NCI-H2107 treated with DMSO at 0.1 percent for 48 hours (cell line): ENCODE results near the gene ZNF326.

Experiments
- DNase-seq: peaks from one replicate; lab custom pipeline; 2025; ENCODE audit not compliant: unreplicated experiment; lab: John Stamatoyannopoulos, UW

The ZNF326 gene, protein sequence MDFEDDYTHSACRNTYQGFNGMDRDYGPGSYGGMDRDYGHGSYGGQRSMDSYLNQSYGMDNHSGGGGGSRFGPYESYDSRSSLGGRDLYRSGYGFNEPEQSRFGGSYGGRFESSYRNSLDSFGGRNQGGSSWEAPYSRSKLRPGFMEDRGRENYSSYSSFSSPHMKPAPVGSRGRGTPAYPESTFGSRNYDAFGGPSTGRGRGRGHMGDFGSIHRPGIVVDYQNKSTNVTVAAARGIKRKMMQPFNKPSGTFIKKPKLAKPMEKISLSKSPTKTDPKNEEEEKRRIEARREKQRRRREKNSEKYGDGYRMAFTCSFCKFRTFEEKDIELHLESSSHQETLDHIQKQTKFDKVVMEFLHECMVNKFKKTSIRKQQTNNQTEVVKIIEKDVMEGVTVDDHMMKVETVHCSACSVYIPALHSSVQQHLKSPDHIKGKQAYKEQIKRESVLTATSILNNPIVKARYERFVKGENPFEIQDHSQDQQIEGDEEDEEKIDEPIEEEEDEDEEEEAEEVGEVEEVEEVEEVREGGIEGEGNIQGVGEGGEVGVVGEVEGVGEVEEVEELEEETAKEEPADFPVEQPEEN

DNA sequence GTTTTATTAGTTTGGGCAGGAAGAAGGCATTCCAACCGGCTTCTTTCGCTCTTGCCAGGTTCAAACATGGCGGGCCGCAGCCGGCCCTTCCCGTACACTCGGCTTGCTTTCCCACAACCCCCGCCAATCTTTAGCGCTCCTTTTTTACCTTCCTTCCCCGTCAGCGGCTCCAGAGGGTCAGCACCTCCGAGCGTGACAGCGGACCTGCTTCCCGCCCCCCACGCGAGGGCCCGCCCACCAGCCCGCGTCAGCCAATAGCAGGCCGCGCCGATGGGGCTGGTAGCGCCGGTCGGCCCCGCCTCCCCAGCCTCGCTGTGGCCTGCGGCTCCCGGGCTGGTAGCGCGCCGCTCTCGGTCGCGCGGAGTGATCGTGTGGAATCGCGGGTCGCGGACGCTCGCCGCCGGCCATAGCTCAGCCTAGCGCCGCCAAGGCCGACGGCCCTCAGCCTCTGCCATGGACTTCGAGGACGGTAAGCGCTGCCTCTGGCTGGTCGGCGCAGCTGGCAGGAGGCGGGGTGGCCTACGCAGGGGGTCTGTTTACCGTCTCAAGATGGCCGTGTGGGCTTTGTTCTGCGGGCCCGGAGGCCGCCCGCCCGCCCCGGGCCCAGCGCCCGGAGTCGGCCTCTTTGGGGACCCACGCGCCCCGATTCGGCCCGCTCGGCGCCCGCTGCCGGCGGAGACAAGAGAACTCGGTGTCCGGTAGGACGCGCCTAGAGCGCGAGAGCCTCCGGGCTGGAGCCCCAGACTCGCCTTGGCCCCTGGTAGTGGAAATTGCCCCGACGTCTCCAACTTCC is at the start of gene ZNF326:
ZNF326 (plus strand) TSS at position 306 of the 793 bp plus-strand sequence; CDS start at position 454, 148 bp downstream.
- peak; percentile 94 for DNase-seq

DNA sequence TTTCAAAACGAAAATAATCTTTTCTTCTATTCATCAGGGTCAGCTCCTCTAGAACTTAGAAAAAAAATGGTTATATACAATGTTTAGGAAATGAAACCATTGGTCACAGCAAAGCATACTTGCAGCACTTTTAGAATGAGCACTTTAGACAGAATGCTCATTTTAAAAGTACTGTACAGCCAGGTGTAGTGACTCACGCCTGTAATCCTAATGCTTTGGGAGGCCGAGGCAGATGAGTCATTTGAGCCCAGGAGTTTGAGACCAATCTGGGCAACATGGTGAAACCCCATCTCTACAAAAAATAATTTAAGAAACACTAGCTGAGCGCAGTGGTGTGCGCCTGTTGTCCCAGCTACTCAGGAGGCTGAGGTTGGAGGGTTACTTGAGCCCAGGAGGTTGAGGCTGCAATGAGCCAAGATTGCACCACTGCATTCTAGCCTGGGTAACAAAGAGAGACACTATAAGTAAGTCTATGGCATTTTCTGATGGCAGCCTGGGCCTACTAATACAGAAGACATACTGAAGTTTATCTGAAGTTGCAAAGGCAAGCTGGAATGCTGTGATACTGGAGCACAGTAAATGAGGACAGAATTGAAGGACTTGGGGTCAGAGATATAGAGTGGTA is 48.9 kb upstream of the ZNF326 start:
- no peak for DNase-seq

DNA sequence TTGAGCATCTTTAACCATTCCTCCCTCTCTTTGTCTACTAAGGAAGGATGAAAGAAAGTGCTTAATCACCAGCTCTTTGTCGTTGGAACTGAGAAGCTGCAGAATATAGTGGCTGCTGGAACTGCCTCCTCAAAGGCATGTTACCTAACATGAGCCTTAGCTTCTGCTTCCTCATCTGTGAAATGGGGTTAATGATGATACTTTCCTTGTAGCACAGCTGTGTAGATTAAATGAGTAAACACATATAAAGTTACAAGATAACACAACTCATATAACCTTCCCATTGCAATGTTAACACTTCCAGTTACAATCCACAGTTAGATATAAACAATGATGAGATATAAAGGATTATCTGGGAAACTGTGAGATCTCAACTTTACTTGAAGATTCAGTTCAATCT is 48.4 kb upstream of the ZNF326 start:
- DNase-seq: no peak

DNA sequence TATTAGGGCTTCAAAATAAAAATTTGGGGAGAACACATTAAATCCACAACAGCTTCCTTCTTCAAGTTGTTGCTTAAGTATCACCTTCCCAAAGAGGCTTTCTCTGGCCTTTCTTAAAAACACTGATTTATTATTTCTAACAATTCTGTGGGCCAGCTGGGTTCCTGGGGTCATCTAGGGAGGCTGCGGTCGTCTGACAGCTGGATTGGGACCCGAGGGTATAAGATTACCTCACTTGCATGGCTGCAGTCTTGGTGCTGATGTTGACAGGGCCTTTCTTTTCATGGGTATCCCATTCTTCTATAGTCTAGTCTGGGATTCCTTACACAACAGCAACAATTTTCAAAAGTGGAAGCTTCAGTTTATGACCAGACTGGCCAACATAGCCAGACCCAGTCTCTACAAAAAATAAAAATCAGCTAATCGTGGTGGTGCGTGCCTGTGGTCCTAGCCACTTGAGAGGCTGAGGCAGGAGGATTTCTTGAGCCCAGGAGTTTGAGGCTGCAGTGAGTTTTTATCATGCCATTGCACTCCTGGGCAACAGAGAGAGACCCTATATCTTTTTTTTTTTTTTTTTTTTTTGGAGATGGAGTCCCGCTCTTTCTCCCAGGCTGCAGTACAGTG is 46.1 kb upstream of the ZNF326 start:
- DNase-seq: no peak

DNA sequence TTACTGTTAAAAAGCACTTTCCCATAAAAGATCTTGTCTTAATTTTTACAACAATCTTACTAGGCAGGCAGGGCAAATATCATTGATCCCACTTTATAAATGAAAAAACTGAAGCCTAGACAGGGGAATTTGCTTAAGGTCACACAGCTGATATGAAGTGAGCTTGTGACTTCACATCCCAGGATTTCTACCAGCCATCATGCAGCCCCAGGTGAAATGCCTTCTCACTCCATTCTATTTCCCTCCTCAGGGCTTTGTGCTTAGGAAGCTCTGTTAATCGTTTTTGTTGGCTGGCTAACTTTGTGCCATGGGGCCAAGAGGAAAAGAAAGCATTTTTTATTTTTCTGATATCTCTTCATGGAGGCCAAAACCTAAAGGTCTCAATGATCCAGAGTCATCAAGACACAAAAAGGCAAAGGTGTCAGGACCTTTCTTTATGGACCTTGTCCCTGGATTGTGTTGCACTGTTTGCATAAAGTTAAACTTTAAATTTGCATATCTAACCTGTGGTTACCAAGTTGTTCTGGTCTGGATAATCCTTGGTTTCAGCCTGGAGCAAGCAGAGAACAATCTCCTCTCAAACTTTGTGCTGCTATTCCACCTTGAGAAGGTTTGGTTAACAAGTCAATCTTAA is 44.8 kb upstream of the ZNF326 start:
- no peak for DNase-seq

DNA sequence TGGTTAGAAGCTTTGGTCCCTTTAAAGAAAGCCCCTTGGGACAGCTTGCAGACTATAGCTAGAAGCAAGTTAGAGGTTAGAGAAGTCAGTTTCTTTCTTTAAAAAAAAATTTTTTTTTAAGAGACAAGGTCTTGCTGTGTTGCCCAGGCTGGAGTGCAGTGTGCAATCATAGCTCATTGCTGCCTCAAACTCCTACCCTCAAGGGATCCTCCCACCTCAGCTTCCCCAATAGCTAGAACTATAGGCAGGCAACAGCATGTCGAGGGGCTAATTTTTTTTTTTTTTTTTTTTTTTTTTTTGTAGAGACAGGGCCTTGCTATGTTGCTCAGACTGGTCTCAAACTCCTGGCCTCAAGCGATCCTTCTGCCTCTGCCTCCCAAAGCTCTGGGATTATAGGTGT is 44.2 kb upstream of the ZNF326 start:
- DNase-seq: no peak

DNA sequence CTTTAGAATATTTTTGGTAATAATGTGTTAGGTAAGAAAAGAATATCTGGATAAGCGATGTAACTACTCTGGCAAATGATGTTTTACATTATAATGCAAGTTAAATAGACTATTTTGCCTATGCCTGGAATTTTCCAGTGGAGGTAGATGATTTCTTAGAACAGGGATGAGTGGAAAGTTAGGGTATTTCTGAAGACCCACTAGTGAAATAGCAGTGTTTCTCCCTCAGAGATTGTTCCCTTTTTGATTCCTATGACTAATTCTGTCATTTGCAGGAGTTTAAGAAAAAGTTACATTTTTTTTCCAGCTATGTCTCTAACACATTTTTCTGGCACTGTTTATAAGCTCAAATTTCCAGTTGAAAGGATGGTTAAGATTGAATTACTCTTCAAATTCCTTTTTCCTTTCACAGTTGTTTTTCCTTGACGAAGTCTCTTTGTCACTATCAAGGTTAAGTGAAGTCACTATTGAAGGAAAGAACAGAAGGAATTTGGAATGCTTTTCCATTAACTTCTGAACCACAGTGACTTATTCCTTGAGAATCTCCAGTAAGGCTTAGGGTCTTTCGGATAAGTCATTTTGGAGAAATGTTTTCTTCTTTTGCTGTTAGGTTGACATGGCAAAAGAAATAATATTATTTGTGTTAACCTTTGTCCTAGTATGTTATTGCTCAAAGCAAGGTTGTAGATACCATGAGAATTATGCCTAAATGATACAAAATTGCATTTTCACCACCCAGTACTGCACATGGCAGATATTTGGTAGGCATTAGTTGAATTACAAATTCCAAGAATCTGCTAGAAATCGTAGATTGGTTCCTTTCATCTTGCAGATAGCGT is 42.9 kb upstream of the ZNF326 start:
- DNase-seq: no peak

DNA sequence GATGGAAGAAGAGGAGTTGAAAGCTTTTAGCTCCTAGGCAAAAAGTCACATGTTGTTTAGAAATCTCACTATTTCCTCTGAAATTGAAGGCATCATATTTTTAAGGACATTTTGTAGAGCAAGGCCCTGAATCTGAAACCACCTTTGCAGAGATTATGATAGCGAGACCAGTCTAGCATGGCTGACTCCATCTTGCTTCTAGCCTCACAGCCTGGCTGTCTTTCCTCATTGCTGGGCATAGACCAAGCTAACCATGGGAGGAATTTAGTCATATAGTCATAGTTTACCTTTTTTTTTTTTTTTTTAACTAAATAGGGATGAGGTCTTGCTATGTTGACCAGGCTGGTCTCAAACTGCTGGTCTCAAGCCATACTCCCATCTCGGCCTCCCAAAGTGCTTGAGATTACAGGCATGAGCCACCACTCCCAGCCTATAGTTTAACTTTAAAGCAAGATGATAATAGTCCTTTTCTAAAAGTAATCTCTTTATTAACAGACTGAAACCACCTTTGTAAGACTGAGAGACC is 42.2 kb upstream of the ZNF326 start:
- DNase-seq: no peak

DNA sequence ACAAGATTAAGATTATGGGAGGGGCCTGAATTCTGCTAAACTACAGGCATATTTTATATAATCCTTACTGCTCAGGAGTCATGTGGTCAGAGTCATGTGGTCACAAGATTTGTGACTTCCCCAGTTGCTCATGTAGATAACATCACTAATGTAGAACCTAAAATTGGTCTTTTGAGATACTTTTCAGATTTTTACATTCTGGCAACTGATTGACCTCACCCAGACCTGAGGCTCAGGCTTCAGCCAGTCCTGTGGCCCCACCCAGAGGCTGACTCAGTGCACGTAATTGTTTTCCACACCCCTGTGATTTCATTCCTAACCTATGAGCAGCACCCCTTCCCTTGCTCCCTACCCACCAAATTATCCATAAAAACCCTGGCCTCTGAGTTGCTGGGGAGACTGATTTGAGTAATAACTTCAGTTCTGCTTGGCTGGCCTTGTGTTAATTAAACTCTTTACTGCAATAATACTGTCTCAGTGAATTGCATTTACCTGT is 41.7 kb upstream of the ZNF326 start:
- no peak for DNase-seq

DNA sequence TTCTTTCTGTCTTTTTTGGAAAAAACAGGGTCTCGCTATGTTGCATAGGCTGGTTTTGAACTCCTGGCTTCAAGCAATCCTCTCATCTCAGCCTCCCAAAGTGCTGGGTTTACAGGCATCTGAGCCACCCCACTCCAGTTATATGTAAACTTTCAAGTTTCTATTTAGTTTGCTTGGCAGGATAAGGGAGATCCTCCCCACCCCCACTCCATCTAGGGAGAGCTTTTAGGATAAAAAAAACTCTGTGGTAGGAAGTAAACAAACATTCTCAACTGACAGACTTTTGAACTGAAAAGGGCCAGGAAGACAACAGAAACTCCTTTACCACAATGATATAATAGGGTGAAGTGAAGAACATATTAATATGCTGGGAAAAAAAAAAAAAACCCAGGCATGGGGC is 41.0 kb upstream of the ZNF326 start:
- no peak for DNase-seq

DNA sequence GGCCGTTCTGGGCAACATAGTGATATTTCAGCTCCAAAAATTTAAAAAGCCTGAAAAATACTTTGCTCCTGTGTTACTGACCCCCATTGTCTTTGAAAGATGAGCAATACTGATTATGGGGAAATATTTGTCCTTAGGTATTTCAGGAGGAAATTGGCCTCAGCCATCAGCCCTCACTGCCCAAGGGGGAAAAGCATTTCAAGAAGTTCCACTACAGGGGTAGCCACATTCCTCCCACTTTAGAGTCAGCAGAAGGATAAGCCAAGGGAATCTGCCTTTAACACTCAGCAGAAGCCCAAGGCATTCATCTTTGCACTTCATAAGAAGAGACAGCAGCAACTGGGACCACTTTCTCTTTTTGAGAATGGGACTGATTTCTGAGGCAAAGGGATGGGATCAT is 40.5 kb upstream of the ZNF326 start:
- no peak for DNase-seq

DNA sequence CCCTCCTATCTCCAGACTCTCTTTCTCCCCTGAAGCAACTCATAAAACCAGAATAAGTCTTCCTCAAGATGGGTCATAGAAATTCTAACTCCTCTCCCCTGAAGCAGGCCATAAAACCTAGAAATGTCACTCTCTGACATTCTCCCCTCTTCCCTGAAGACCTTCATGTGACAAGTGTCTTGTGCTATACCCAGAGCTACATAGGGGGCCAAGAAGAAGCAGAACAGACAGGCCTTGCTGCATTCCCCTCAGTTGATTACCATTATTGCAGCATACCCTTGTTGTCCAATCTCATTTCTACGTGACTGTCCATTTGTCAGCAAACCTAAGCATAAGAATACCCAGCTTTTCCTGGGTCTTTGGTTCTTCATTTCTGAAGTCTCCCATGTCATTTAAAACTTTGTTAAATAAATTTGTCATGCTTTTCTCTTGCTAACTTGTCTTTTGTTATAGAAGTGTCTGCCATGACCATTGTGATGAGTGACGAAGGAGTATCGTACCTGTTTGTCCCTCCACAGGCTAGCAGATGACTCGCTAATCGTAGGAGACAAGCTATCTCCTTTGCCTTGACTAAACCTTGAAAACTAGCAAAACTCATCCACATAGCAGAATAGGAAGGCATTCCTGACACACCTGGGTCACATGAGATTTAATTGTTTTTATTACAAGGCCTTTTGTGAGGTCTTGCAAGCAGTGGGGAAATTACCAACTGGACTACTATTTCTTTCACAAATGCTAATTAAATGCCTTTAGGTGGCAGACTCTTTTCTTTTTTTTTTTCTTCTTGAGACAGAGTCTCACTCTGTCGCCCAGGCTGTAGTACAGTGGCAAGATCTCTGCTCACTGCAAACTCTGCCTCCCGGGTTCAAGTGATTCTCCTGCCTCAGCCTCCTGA is 39.4 kb upstream of the ZNF326 start:
- DNase-seq: no peak

DNA sequence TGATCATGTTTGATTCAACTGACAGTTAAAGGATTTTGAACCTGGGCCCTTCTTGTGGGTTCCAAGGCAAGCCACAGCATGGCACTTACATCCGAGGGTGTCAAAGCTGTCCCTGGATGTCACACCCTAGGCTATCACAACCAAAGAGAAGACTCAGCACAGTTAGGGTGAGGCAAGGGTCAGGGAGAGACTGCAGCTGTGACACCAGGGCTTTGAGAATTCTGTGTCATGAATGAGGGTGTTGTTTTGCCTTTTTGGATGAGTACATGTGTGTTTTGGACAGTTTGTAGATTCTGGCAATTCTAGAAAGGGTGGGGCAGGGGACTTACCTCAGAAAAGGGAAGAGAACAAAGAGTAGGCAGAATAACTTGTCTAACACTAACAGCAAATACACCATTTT is 37.8 kb upstream of the ZNF326 start:
- no peak for DNase-seq

DNA sequence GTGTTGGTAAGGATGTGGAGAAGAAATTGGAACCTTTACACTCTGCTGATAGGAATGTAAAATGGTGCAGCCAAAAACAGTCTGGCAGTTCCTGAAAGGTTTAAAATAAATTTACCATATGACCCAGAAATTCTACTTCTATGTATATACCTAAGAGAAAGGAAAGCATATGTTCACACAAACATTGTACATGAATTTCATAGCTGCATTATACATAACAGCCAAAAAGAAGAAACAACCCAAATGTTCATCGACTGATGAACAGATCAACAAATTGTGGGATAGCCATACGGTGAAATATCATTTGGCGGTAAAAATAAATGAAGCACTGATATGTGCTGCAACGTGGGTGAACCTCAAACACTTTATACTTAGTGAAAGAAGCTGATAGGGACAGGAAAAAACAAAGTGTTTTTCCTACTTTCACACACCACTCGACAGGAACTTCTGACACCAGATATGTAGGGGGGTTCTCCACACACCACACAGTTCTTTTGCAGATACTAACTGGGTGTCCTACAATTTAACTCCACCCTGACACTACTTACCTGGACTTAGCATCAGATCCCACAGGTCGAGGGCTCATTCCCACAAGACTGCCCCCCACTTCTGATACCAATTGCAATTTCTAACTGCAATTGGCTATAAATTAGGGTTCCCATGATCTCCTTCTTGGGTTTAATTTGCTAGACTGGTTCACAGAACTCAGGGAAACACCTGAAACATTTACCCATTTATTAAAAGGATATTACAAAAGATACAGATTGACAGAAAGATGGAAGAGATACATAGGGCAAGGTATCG is 35.9 kb upstream of the ZNF326 start:
- DNase-seq: no peak

DNA sequence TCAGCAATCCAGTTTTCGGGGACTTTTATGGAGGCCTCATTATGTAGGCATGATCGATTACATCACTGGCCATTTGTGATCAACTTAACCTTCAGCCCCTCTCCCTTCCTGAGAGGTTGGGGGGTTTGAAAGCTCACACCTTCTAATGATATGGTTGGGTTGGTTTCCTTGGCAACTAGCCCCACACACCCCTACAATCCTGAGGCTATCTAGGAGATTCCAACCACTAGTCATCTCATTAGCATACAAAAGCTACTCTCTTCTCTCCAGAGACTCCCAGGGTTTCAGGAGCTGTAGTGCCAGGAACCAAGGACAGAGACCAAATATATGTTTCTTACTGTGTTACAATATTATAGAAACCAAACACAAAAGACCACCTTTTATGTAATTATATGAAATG is 35.2 kb upstream of the ZNF326 start:
- no peak for DNase-seq

DNA sequence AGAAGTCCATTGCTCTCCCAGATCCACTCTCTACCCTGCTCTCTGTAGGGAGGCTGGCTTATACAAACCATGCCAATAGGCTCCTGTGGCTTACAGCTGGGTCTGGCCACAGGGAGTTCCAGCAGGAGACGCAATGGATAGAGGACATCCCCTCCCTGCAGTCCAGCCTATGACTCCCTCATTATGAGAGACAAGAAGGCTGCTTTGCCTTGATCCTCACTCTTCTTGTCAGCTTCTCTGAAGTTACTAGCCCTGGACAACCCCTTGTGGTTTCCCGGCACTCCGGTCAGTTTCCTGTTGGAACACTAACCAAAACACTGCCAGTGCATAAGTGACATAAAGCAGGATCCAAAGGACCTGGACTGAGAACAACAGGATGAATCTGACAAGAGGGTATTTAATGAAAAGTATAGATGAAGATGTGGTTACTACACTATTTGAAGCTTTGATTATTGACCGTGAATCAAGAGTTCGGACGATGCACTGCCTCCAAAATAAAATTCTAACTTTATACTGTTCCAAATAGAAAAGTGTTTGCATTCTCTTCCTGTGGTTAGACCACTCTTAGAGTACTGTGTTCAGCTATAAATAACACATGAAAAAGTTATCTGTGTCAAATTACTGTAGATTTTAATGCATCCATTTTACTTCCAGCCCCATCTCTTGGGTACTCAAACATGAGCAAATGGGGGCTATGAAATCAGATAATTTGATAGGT is 32.7 kb upstream of the ZNF326 start:
- no peak for DNase-seq

DNA sequence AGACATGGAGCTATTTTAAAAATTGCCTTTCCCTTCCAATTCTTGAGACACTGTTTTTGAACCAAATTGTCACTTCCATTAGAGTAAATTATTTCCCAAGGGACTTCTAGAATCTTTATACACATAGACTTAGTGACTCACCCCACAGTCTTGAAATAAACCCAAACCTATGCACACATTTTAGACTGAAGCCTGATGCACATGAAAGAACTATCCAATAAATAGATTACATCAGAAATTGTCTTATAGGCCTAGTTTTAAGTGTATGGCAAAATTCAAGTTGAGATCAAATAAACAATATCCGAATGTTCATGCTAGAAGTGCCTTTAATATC is 32.2 kb upstream of the ZNF326 start:
- no peak for DNase-seq
